ENCODE measurements around the gene IPO4. TPM values are rescaled to one million over a fixed set of nuclear protein-coding genes. Genes with fewer than 3 reads are reported as not detected.

The IPO4 gene
- total and polyA plus RNA-seq, 10 of the 15 experiments (the other 5 are each of a cell fraction or from before 2014, with no cell fraction given), result 7.8 to 139 (median 37.6) TPM

DNA sequence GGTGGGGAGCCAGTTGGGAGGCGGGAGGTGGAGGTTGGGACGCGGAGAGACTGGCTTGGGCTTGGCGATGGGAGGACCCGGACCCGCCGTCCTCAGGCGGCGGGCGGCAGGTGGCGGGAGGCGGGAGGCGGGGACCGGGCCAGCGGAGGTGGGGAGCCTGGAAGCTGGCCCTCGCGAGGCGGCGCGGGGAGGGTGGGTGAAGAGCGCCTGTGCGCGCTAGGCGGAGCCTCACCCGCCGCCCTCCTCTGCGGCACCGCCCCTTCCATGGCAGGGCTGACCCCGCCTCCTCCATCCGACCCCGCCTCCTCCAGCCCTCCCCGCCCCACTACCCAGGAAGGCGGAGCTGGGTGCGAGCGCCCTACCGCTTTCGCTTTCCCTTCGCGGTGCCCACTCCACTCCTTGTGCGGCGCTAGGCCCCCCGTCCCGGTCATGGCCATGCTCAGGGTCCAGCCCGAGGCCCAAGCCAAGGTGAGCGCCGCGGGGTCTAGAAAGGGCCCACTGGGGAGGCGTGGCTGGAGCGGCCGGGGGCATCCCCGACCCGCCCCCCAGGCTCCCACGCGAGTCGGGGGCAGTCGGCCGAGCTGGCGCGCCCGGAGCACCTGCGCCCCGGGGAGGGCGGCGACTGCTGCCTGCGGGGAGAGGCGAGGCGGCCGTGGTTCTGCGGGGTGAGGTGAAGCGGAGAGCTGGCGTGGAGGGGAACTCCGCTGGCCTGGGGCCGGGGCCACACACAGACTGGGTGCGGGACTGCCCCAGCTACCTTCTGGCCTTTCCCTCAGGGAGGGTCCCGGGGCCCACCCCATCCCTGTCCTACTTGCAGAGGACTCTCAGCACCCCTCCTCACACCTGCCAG lies 52.6 kb downstream of the IPO4 start, which contains the start of gene PSME1 (continued):
- TF ChIP-seq, protein P1, sequence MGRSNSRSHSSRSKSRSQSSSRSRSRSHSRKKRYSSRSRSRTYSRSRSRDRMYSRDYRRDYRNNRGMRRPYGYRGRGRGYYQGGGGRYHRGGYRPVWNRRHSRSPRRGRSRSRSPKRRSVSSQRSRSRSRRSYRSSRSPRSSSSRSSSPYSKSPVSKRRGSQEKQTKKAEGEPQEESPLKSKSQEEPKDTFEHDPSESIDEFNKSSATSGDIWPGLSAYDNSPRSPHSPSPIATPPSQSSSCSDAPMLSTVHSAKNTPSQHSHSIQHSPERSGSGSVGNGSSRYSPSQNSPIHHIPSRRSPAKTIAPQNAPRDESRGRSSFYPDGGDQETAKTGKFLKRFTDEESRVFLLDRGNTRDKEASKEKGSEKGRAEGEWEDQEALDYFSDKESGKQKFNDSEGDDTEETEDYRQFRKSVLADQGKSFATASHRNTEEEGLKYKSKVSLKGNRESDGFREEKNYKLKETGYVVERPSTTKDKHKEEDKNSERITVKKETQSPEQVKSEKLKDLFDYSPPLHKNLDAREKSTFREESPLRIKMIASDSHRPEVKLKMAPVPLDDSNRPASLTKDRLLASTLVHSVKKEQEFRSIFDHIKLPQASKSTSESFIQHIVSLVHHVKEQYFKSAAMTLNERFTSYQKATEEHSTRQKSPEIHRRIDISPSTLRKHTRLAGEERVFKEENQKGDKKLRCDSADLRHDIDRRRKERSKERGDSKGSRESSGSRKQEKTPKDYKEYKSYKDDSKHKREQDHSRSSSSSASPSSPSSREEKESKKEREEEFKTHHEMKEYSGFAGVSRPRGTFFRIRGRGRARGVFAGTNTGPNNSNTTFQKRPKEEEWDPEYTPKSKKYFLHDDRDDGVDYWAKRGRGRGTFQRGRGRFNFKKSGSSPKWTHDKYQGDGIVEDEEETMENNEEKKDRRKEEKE (IDR thresholded peaks at IDR 0.05), result no peak
- TF ChIP-seq TAF1 (IDR thresholded peaks at IDR 0.05; ENCODE audit: borderline replicate concordance, low read depth, low read length) (peak; percentile 63; the same call in 1 of the 2 replicates), EZH2 (IDR thresholded peaks at IDR 0.05; ENCODE audit: borderline replicate concordance, control insufficient read depth, low read depth, low read length) (no peak), POLR2A (IDR thresholded peaks at IDR 0.05; ENCODE audit: low read depth, low read length) (peak; percentile 86), EP300 (IDR thresholded peaks at IDR 0.05; ENCODE audit: borderline replicate concordance in 1 of 2, control insufficient read depth in 1 of 2, low read depth in 2 of 2, low read length in 2 of 2) (no peak), BHLHE40 (IDR thresholded peaks at IDR 0.05; ENCODE audit: borderline replicate concordance in 1 of 2, low read depth in 2 of 2, low read length in 1 of 2) (peak; percentile 6 to 51; a peak in 2 of 4 replicates), MYB (IDR thresholded peaks at IDR 0.05; ENCODE audit: borderline replicate concordance, low read depth, low read length) (no peak), CHD2 (IDR thresholded peaks at IDR 0.05; ENCODE audit: borderline replicate concordance, low read depth, low read length) (peak; percentile 62; the same call in 1 of the 2 replicates), SMAD1 (IDR thresholded peaks at IDR 0.05; ENCODE audit: low read depth, partially characterized antibody) (no peak), ZSCAN29 (IDR thresholded peaks at IDR 0.05) (no peak), KAT2A (conservative IDR thresholded peaks at IDR 0.05; ENCODE audit: control insufficient read depth, low read depth, low read length) (no peak)
- TF ChIP-seq, protein P2, sequence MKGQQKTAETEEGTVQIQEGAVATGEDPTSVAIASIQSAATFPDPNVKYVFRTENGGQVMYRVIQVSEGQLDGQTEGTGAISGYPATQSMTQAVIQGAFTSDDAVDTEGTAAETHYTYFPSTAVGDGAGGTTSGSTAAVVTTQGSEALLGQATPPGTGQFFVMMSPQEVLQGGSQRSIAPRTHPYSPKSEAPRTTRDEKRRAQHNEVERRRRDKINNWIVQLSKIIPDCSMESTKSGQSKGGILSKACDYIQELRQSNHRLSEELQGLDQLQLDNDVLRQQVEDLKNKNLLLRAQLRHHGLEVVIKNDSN (IDR thresholded peaks at IDR 0.05; ENCODE audit: borderline replicate concordance, extremely low read length, insufficient read depth, low read depth, low read length), result no peak
- TF ChIP-seq, protein P3, sequence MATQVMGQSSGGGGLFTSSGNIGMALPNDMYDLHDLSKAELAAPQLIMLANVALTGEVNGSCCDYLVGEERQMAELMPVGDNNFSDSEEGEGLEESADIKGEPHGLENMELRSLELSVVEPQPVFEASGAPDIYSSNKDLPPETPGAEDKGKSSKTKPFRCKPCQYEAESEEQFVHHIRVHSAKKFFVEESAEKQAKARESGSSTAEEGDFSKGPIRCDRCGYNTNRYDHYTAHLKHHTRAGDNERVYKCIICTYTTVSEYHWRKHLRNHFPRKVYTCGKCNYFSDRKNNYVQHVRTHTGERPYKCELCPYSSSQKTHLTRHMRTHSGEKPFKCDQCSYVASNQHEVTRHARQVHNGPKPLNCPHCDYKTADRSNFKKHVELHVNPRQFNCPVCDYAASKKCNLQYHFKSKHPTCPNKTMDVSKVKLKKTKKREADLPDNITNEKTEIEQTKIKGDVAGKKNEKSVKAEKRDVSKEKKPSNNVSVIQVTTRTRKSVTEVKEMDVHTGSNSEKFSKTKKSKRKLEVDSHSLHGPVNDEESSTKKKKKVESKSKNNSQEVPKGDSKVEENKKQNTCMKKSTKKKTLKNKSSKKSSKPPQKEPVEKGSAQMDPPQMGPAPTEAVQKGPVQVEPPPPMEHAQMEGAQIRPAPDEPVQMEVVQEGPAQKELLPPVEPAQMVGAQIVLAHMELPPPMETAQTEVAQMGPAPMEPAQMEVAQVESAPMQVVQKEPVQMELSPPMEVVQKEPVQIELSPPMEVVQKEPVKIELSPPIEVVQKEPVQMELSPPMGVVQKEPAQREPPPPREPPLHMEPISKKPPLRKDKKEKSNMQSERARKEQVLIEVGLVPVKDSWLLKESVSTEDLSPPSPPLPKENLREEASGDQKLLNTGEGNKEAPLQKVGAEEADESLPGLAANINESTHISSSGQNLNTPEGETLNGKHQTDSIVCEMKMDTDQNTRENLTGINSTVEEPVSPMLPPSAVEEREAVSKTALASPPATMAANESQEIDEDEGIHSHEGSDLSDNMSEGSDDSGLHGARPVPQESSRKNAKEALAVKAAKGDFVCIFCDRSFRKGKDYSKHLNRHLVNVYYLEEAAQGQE (IDR thresholded peaks at IDR 0.05; ENCODE audit: low read depth, low read length), result no peak
- TF ChIP-seq, protein P4, sequence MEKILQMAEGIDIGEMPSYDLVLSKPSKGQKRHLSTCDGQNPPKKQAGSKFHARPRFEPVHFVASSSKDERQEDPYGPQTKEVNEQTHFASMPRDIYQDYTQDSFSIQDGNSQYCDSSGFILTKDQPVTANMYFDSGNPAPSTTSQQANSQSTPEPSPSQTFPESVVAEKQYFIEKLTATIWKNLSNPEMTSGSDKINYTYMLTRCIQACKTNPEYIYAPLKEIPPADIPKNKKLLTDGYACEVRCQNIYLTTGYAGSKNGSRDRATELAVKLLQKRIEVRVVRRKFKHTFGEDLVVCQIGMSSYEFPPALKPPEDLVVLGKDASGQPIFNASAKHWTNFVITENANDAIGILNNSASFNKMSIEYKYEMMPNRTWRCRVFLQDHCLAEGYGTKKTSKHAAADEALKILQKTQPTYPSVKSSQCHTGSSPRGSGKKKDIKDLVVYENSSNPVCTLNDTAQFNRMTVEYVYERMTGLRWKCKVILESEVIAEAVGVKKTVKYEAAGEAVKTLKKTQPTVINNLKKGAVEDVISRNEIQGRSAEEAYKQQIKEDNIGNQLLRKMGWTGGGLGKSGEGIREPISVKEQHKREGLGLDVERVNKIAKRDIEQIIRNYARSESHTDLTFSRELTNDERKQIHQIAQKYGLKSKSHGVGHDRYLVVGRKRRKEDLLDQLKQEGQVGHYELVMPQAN (conservative IDR thresholded peaks at IDR 0.05), result peak; percentile 87

Measured in GM12878 (cell line).